ENCODE measurements around the gene TMED10. TPM values are rescaled to one million over a fixed set of nuclear protein-coding genes. Genes with fewer than 3 reads are reported as not detected.

TMED10 gene
- total RNA-seq, 1 donor from 2014 or later = 303 TPM

DNA sequence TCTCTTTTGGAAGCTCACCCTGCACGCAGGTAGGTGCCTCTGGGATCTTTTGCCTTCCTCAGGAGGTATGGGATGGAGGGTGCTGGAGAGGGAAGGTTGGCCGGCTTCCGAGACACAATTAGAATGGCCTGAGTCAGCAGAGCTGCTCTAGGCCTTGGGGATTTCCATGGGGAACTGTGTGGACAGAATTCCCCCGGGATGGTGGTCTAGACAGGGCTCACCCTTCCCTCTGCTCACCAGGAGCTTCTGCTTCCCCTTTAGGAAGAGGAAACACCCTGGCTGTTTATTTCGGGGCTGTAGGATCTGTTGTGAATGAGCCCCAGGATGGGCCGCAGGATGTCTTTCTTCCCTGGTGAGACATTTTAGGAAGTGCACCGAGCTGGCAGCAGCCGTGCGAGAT is 43.7 kb upstream of the TMED10 start:
- no peaks in the 10 kb centered on the region for H3K9me3 ChIP-seq
- TF ChIP-seq, protein P1, sequence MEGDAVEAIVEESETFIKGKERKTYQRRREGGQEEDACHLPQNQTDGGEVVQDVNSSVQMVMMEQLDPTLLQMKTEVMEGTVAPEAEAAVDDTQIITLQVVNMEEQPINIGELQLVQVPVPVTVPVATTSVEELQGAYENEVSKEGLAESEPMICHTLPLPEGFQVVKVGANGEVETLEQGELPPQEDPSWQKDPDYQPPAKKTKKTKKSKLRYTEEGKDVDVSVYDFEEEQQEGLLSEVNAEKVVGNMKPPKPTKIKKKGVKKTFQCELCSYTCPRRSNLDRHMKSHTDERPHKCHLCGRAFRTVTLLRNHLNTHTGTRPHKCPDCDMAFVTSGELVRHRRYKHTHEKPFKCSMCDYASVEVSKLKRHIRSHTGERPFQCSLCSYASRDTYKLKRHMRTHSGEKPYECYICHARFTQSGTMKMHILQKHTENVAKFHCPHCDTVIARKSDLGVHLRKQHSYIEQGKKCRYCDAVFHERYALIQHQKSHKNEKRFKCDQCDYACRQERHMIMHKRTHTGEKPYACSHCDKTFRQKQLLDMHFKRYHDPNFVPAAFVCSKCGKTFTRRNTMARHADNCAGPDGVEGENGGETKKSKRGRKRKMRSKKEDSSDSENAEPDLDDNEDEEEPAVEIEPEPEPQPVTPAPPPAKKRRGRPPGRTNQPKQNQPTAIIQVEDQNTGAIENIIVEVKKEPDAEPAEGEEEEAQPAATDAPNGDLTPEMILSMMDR (IDR thresholded peaks at IDR 0.05) = no peak
- H3K27ac ChIP-seq = no peak overlapping the region
- intact Hi-C loops (cut with DNase I) = no loop called here
- no peak for DNase-seq
- ATAC-seq = no peak
- peaks cover 11% of the 10 kb centered on the region for H3K4me1 ChIP-seq
- H3K36me3 ChIP-seq = no peaks in the 10 kb centered on the region
- H3K4me3 ChIP-seq = no peak overlapping the region
- H3K27me3 ChIP-seq = no peaks in the 10 kb centered on the region

- ATAC-seq (no peak), DNase-seq (no peak)
- Histone ChIP-seq H3K27ac (no peak overlapping the region), H3K9me3 (no peaks in the 10 kb centered on the region), H3K4me1 (peaks cover 2% of the 10 kb centered on the region), H3K36me3 (no peaks in the 10 kb centered on the region), H3K27me3 (no peaks in the 10 kb centered on the region), H3K4me3 (no peak overlapping the region)
- TF ChIP-seq, protein P1 (IDR thresholded peaks at IDR 0.05) = no peak
- intact Hi-C loops (cut with DNase I) = no loop called here
Measured at GRCh38 chr14:75217508-75218206, 41.2 kb upstream of the TMED10 start.

DNA sequence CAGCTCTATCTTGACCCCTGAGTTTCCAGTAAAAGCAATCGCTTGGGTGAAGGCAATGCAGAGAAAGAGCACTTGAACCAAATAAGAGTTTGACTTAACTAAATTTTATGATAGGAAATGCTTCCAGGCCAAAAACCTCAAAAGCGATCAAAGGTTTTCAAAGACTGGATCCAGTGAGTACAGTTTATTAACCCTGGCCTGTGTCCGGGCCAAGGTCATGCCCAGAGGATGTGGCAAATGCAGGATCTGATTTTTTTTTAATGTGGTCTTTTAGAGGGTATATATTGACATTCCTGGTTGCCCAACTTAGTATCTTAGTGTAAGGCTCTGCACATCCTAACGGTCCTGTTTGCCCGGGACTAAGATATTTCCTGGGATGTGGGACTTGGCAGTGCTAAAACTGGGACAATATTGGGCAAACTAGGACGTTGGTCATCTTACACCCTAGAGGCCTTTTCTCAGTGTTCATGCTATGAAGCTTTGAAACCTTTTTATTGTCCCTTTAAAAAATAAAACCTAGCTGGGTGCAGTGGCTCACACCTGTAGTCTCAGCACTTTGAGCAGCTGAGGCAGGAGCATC is 40.1 kb upstream of the TMED10 start:
- no peaks in the 10 kb centered on the region for H3K9me3 ChIP-seq
- TF ChIP-seq, protein P1 (IDR thresholded peaks at IDR 0.05) = no peak
- intact Hi-C loops (cut with DNase I) = no loop called here
- no peaks in the 10 kb centered on the region for H3K4me1 ChIP-seq
- DNase-seq (no peak), ATAC-seq (no peak)
- no peaks in the 10 kb centered on the region for H3K27me3 ChIP-seq
- H3K27ac ChIP-seq = no peak overlapping the region
- no peak overlapping the region for H3K4me3 ChIP-seq
- H3K36me3 ChIP-seq = no peaks in the 10 kb centered on the region

DNA sequence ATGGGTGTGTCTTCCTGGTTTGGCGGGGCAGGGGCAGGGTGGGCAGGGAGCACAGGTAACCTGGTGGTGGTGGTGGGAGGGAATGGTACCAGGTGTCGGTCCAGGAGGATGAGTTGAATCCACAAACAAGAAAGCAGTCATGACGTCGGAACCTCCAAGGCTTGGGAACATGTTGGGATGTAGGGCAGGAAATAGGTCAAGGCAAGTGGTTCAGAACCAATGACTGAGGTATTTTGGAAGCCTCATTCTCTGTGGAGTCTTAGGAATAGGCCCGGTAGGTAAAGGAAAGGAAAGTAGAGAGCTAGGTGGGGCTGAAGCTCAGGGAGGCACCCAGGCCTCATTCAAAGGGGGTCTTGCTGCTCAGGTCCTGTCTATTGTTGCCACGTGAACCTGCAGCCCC is 39.1 kb upstream of the TMED10 start:
- H3K9me3 ChIP-seq = no peaks in the 10 kb centered on the region
- ATAC-seq (no peak), DNase-seq (no peak)
- TF ChIP-seq, protein P1 (IDR thresholded peaks at IDR 0.05) = no peak
- no peak overlapping the region for H3K27ac ChIP-seq
- no peaks in the 10 kb centered on the region for H3K36me3 ChIP-seq
- no peak overlapping the region for H3K4me3 ChIP-seq
- H3K4me1 ChIP-seq = no peaks in the 10 kb centered on the region
- H3K27me3 ChIP-seq = no peaks in the 10 kb centered on the region
- intact Hi-C loops (cut with DNase I) = no loop called here

GRCh38 chr14:75214558-75214957 is 38.1 kb upstream of the TMED10 start:
- no peak overlapping the region for H3K4me3 ChIP-seq

More at GRCh38 chr14:75214558-75214957, 38.1 kb upstream of the TMED10 start:
- intact Hi-C loops (cut with DNase I) = no loop called here
- ATAC-seq (no peak), DNase-seq (no peak)
- Histone ChIP-seq H3K9me3 (no peaks in the 10 kb centered on the region), H3K36me3 (no peaks in the 10 kb centered on the region), H3K27ac (no peak overlapping the region), H3K4me1 (no peaks in the 10 kb centered on the region), H3K27me3 (no peaks in the 10 kb centered on the region)
- TF ChIP-seq, protein P1 (IDR thresholded peaks at IDR 0.05) = no peak

Measured in upper lobe of right lung (tissue), 1 donor.